Hematopoietic multipotent progenitor cell treated with erythropoietin and hydrocortisone succinate and interleukin-3 and kit ligand, for 8 days (in vitro differentiated cells): ENCODE data around the gene ETV4.

ENCODE experiments used
- DNase-seq: peaks from one replicate; pipeline ENCODE4 v3.0.0-alpha.2; 2015

ETV4 gene

DNA sequence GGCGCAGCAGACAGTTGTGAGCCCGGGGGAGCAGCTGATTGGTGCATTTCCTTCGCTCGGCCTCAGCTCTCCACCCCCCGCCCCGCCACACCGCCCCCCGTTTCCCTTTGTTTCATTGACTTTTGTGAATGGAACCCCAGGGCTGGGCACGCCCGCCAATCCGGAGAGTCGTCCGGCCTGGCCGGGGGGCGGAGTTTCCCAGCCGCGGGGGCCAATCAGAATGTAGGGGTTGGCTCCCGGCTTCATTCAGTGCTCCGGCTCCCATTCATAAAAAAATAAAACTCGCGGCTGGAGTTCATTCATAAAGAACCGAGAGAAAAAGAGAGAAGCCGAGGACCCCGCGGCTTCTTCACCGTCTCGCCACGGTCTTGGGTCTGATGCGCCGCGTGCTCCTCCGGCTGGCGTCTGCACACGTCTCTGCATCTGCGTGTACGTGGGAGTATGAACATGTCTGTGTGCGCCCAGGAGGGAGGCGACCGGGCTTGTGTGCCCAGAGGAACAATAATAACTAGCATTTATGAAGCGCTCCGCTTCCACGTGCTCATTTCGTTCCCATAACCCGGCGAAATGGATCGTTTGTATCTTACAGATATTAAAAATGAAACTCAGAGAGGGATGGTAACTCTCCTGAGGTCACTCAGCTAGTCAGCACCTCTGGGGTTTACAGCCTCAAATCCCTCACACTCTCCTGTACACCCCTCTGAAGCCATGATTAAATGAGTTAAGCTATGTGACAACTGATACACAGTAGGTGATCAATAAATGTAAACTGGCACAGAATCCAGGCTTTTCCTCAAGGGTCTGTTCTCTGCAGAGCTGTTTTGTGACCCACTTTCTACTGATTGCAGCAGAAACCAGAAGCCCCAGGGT, at the start of gene ETV4:
Gene ETV4, minus strand, starts transcription at position 22 of the 870 bp plus-strand sequence. CDS start 723 bp downstream, outside the sequence.
- DNase-seq, result peak; percentile 88

DNA sequence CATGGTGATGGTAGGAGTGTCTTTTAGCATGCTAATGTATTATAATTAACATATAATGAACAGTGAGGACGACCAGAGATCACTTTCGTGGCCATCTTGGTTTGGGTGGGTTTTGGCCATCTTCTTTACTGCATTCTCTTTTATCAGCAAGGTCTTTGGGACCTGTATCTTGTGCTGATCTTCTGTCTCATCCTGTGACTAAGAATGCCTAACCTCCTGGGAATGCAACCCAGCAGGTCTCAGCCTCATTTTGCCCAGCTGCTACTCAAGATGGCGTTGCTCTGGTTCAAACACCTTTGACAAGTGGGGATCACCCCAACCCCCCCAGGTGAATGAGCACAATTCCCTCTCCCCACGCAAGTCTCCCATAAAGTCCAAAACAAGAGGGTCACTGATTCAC, 49.3 kb upstream of the ETV4 start:
- DNase-seq, result no peak

DNA sequence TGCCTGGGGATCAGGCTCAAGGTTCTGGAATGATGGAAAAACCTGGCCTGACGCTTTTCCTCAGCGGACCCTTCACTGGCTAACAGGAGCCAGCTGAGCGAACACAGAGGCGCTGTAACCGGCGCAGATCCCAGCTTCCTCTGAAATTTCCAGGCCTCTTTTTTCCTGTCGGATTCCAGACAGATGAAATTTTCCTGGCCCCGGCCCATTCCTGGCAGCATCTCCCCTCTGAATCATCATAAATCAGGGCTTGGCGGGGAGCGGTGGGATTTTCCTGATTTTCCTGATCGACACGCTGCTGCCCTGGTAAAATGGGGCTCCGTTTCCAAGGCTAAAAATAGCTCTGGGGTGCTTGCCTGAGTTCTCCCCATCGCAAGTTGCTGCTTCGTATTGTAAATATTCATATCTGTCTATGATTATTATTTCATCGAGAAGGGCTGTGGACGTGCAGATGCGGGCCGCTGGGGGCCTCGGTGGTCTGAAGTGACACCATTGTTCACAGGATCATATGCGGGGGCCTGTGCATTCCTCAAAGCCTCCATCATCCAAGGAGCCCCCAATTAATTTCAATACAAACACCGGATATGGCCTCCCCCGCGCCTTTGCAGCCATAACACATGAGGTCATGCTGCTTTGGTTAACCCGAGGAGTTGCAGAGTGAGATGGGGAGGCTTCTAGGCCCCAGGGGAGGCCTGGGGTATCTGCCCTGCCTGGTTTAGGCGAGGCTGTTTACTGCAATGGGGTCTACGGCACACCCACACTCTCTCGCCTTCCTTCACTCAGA, 45.8 kb upstream of the ETV4 start:
- DNase-seq, result no peak

DNA sequence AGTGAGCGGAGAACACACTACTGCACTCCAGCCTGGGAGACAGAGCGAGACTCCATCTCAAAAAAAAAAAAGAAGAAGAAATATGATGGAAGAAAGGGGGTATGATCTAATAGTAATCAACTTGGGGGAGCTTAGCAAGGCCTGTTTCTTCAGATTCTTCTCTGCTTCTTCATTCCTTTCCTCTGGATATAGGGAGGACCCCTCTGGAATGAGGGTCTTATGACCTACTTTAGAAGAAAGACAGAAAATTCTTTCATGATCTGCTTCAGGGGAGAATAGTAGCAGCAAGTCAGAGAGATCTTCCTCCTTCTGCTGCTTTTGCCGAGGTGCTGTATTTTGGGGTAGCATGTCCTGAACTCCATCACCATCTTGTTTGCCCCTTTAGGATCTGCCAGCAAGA, 44.9 kb upstream of the ETV4 start:
- DNase-seq, result no peak

DNA sequence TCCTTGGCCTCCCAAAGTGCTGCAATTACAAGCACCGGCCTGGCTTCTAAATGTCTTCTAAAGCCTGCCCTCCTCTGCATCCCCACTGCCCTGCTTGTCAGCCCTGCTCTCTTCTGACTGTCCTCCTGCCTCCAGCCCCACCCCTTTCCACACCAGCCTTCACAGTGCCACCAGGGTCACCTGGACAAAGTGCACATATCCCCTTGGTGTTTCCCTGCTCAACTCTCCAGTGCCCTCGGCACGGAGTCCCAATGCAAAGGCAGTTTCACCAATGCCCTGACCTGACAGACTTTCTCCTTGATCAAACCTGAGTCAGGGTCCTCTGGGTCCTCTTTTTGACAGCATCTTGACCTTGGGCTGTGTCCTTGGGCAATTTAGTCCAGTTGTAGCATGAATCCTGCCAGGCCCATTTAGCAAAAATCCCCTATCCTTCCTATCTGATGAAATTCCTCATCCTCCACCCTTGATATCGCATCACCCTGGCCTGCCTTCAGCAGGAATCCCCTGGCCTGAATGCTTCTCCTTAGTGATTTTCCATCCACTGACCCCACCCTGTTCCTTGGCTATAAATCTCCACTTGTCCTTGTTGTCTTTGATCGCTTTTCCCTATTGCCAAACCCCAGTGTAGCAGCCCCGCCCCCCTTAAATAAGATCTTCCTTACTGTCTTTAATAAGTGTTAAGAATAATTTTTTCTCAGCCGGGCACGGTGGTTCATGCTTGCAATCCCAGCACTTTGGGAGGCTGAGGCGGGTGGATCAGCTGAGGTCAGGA, 42.7 kb upstream of the ETV4 start:
- no peak for DNase-seq

DNA sequence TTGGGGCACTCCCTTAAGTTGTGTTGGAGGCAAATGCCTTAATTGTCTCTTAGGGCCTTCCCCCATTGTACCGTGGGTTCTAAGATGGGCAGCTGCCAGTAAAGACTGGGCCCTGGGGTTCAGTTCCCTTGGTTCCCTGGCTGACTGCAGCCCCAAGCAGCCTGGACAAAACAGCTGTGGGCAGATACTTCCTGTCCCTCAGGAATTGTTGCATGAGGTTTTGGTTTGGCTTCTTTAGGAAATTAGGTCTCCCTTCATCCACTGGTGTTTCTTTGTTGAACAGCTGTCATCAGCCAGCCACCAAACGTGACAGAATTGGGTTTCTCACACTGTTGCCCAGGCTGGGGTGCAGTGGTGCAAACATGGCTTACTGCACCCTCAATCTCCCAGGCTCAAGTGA, 42.0 kb upstream of the ETV4 start:
- no peak for DNase-seq

DNA sequence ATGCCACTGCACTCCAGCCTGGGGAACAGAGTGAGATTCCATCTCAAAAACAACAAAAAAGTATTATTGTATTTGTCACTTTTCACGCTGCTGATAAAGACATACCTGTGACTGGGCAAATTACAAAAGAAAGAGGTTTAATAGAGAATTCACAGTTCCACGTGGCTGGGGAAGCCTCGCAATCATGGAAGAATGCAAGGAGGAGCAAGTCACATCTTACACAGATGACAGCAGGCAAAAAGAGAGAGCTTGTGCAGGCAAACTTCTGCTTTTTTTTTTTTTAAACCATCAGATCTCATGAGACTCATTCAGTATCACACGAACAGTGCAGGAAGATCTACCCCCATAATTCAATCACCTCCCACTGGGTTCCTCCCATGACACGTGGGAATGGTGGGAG, 41.5 kb upstream of the ETV4 start:
- no peak for DNase-seq

DNA sequence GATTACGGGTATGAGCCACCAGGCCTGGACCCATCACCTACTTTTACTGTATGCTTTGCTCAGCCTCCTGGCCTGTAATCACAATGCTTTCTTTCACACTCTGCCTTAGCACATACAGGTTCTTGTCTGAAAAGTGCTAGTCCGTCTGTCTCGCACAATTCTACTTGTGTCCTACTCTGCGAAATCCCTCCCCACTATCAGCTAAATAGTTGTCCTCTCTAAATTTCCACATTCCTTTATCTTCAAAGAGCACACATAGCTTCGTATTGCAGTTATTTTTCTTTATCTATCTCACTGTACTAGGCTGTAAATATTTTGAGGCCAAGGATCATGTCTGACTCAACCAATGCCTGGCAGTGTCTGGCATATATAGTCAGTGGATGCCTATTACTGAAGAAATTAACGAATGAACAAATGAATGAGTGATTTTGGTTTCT, 38.5 kb upstream of the ETV4 start:
- DNase-seq, result peak; percentile 5

DNA sequence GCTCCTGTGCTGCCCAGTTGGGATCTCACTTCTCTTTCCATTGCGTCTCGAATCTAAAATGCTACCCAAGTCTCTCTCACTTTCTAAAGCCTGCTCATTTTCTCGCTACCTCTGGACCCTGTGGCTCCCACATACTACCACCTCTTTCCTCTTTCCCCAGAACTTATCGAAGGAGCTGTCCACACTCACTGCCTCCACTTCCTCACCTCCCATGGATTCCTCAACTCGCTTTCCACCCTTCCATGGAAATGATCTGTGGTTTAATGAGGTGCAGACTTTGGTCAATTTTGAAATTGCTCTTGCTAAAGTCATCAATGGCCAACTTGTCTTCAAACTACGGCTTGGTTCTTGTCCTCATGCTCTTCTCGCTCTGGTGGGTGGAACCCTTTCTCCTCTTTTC, 37.2 kb upstream of the ETV4 start:
- DNase-seq, result no peak

DNA sequence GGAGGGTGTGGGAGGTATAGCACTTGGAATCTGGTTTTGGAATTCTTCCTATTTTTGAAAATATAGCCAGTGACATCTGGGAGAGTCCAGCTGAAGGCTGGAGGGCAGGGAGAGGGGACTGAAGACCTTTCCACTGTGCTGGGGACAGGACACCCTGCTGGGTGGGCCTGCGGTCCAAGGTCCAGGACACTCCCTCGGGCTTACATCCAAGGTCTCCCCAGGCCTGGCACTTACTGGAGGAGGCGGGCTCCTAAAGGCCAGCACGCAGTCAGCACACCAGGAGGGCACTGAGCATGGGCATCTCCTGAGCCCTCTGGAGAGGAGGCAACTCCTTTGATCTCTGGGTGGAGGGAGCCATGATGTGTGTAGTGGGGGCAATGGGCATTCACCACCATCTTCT, 35.5 kb upstream of the ETV4 start:
- DNase-seq, result no peak

DNA sequence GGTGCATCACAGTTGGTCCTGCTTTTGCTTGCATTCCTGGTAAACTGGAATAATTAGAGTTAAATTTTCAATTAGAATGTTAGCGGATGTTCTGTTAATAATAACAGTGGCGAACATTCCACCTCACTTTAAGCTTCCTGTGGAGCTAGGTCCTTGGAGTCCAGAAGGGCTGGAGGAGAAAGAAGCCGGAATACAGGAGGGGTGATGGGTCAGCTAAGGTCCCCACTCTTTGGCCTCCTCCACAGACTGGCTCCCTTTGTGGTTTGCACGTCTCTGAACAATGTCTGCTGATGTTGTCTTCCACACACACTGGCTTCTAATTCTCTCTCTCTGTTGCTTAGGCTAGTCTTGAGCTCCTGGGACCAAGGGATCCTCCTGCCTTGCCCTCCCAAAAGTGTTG, 35.0 kb upstream of the ETV4 start:
- no peak for DNase-seq

DNA sequence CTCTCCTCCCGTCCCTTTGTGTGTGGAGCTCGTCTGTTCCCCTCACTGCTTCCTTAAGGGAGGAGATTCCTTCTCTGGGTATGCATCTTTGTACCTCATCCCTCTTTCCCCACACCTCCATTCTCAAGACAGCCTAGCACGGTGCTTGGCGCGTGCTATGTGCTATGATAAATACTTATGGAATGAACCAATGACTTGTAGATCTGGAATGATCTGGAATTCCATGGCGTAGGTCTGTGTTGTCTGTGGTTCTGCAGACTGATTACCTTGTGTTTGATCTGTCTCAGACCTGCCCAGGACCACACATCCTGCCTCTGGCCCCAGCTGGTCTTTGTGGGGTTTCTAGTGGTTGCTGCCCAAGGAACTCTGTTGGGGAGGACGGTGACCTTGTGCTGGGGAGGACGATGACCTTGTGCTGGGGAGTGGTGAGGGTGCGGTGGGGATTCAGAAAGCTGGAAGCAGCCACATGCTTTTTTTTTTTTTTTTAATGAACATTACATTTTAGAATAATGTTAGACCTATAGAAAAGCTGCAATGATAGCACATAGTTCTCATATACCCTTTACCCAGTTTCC, 33.5 kb upstream of the ETV4 start:
- no peak for DNase-seq

DNA sequence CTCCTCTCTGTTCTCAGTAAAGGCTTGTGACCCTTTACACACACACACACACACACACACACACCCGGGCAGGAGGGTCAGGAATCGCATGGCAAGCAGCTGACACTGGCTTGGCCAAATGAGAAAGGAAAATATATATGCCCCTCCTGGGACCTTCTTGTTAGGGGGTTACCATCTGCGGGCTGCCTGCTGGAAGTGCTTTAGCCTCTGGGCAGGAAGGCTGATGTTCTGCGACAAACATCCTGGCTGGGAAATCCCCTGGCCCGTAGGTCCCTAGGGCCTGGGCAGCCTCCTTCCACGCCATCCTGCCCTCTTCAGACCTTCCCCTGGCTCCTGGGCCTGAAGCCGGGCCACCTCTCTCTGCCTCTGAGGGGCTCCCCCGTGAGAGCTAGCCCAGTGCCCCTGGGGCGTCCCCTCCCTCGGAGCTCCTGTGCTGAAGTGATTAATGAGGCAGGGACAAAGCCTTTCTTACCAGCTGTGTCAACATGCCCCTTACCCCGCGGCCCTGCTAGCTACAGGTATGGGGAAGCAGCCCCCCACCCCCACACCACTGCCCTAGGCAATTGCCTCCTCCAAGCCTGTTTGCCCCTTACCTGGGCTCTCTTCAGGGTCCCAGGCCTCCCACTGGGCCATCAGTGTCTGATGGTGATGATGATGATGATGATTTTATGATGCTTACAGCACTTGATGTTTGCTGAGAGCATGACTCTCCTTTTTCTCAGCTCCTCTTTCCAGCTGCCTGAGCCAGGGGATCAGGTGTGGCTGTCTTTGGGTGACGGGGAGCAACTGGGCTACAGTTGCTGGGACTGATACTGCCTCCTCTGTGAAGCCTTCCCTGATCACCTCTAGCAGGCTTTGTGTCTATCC, 32.8 kb upstream of the ETV4 start:
- no peak for DNase-seq

DNA sequence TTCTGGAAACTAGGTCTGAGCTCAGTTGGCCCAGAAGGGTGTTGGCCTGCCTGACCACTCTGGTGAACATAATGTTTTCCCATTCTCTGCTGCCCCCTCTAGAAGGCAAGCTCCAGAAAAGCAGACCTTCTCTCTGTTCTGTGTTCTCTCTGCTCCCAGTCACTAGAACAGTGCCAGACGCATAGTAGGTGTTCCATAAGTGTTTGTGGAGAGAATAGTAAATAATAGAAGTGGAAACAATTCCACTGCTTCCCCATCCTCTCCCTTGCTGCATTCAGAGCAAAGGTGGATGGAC, 32.2 kb upstream of the ETV4 start:
- DNase-seq, result no peak

DNA sequence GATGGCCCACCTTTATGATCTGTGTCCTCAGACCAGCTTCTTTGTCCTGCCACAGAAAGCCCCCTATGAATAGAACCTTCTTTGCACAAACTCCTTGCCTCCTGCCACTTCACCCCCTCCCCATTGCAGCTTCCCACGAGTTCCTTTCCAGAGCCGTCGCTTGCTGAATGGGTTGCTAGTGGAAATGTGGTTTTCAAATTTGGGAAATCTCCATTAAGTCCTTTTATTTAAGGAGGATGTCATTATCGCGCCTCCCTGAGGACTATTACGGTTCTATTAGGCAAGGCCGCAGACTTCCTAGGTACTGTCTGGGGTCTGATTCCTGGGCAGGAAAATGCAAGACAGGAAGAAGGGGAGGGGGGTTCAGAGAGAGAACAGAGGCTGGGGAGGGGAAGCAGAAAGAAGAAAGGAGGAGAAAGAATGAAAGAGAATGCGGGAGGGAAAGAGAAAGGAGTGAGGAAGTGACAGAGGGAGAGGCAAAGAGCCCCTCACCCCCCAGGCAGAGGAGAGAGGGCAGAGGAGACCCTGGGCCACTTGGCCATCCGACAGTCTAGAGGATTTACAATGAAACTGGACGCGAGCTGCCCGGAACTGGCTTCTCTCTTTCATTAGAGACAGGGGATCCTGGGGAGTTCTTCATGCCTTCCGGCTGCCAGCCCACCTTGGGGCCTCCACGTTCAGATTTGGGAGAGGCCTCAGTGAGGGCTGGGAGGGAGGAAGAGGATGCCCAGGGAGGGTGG, 31.7 kb upstream of the ETV4 start:
- no peak for DNase-seq

DNA sequence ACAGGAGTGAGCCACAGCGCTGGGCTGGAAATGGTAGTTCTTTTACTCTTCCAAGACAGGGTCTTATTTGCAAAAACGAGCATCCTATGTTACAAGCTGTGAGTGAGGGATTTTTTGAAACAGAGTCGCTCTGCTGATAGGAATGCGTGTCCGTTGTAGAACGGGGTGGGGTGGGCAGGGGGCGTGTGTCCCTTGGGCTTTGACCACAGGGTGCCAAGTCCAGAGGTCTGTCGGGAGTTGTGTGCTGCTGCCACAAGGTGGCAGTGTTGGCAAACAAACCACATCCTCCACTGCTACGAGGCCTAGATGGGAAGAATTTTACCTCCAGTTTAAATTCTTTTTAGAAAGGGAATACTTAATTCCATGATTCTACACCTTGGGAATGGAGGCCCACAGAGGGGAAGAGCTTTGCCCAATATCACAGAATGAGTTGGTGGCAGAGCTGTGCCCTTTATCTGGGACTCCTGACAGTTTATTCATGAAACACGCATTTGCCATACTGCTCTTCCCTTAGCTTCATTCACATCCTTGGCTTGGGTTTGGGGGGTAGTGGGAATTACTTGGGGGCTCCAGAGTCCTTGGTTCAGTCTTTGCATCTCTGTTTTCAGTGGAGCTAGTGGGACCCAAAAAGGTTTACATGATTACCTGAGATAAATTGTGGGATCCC, 30.6 kb upstream of the ETV4 start:
- DNase-seq, result peak; percentile 70

DNA sequence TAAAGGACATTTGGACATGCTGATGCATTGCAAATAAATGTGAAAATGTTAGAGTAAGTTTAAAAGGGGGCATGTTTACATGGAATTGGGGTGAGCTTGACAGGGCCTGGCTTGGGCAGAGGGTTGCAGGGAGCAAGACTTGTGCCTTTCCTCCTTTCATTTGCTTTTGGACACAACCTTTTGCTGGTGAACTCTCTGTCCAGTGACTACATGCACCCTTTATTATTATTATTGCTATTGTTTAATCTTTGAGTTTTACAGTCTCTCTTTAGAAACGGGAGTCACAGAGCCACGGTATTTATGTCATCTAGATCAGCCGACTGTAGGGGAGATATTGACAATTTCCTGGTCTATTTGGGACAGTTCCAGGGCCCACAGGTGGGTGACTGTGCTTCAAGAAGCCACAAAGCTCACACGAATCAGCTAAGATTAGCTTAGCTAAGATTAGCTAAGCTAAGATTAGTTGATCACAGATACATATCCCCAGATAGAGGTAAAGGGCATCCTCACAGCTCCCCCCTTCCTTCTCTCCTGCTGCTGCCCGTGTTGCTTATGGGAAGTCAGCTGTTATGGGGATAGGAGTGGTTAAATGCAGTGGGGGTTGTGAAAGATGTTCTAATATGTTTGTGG, 28.9 kb upstream of the ETV4 start:
- DNase-seq, result no peak

DNA sequence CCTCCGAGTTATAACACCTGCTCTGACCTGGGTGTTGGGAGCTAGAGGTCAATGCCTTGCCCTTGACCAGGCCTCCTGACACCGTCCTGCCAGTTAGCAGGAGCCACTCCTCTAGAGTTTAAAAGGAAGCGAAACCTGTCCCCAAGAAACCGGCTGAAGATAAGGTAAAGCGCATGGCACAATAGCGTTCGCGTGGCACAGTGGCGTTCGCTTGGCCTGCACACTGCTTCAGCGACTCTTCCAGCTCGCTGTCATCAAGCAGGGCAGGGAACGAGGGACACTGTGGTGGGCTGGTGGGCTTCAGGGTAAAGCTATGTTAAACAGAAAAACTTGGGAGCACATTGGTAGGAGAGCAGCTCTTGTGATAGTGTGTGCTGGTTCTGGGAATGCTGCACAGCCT, 28.2 kb upstream of the ETV4 start:
- no peak for DNase-seq

DNA sequence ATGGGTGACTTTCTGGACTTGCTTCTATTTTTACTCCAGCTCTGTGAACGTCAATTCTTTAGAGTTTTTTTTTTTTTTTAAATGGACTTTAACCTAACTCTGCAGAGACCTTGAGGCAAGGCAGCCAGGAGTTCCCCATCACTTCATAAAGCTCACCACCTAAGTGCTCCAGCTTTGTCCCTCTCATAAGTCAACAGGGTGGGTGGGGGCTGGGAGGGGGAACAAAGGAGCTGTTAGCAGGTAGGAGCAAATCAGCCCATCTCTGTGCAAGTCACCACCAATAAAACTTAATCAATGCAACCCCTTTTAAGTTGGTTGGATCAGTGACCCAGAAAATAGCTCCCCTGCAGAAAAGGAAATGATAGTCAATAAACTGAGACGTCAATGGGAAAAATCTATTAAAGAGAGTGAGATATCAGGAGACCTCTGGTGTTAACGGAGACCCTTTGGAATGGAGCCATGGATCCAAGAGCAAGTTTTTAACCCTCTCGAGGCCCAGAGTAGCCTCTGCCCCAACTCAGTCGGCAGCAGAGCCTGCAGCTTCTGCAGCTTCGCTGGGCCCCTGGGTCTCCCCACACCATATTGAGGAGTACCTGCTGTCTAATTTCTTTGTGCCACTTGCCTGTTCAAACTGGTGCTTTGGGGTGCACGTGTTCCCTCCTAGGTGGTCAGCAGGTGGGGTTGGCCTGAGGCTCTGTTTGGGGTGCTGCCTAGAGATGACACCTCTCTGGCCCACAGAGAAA, 27.6 kb upstream of the ETV4 start:
- no peak for DNase-seq
